ENCODE data around the gene ZNF648.

- TF ChIP-seq TAF1 (IDR thresholded peaks at IDR 0.05; ENCODE audit: borderline replicate concordance, low read depth, low read length) (no peak), POLR2AphosphoS5 (IDR thresholded peaks at IDR 0.05; ENCODE audit: low read depth, low read length) (no peak)
Measured at GRCh38 chr1:182051938-182052337, 9.6 kb downstream of the ZNF648 start.

All from GM12892 (cell line).